ENCODE measurements around the gene SVIP.

Gene SVIP

DNA sequence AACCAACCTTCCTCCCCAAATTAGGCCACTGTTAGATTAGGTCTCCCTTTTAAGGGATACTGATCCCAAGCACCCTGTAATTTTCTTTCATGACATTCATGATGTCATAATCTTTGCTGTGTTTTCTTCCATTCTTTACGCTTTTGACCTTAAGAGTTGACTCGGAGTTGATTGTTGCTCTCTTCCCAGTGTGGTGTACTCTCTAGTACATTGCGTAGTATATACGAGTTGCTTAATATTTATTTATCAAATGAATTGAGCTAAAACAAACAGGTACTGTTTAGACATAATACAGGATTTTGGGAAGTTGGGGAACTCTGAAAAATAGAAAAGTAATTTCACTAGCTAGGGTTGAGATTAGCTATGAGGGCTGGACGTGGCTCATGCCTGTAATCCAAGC lies 49.8 kb downstream of the SVIP start:
- Histone ChIP-seq H3K36me3 (ENCODE audit: low read depth) (no peaks in the 10 kb centered on the region), H3K27me3 (ENCODE audit: insufficient read depth, poor library complexity, severe bottlenecking) (no peaks in the 10 kb centered on the region), H3K27ac (ENCODE audit: poor library complexity, severe bottlenecking) (no peak overlapping the region), H3K4me3 (ENCODE audit: severe bottlenecking) (no peak overlapping the region), H3K9me3 (ENCODE audit: severe bottlenecking) (no peaks in the 10 kb centered on the region), H3K4me1 (ENCODE audit: insufficient read depth, poor library complexity, severe bottlenecking) (no peaks in the 10 kb centered on the region)
- ATAC-seq (ENCODE audit: low read depth): no peak
- no peak for DNase-seq (ENCODE audit: low spot score)
- no peak for TF ChIP-seq CTCF (IDR thresholded peaks at IDR 0.05; ENCODE audit: poor library complexity, severe bottlenecking)

GRCh38 chr11:22778642-22779041 lies 51.0 kb downstream of the SVIP start:
- no peak overlapping the region for H3K27ac ChIP-seq (ENCODE audit: poor library complexity, severe bottlenecking)
- H3K9me3 ChIP-seq (ENCODE audit: severe bottlenecking): no peaks in the 10 kb centered on the region
- peak; percentile 21 for TF ChIP-seq CTCF (IDR thresholded peaks at IDR 0.05; ENCODE audit: poor library complexity, severe bottlenecking)
- no peak overlapping the region for H3K4me3 ChIP-seq (ENCODE audit: severe bottlenecking)
- DNase-seq (ENCODE audit: low spot score): no peak
- H3K27me3 ChIP-seq (ENCODE audit: insufficient read depth, poor library complexity, severe bottlenecking): no peaks in the 10 kb centered on the region
- no peaks in the 10 kb centered on the region for H3K4me1 ChIP-seq (ENCODE audit: insufficient read depth, poor library complexity, severe bottlenecking)
- no peaks in the 10 kb centered on the region for H3K36me3 ChIP-seq (ENCODE audit: low read depth)
- no peak for ATAC-seq (ENCODE audit: low read depth)

DNA sequence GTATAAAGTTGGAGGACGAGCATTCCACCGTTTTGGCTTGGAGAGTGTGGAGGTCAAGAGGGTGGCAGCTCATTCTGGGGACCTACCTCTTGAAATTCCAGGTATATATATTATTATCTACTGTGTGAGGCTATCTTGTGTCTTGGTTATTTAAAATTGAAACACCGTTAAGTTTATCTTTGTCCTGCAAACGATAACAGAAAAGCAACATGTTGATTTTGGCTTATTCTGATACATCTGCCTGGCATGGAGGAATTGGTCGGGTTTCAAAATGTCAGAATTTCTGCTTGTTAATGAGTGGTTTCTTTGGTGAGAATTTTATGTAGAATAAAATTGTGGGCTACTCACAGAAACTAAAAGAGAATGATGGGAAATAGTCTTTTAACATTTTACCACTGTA lies 54.4 kb downstream of the SVIP start:
- Histone ChIP-seq H3K27ac (ENCODE audit: poor library complexity, severe bottlenecking) (no peak overlapping the region), H3K4me1 (ENCODE audit: insufficient read depth, poor library complexity, severe bottlenecking) (no peaks in the 10 kb centered on the region)
- no peak for ATAC-seq (ENCODE audit: low read depth)

DNA sequence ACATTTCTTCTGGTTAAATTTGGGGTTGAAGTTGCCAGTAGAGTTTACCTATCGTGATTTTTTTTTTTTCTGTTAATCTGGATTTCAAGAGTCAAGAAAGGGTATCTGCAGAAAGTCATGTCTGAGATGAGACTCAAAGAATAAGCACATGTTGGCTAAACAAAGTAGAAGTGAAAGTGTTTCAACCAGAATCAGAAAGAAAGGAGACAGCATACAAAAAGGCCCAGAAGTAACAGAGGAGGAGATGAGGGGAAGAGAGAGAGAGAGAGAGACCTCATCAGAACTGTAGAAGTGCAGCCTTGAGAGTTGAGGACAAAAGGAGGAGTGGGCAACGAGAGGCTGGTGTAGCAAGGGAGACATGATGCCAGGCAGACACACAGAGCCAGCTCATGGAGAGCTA lies 54.9 kb downstream of the SVIP start:
- H3K27me3 ChIP-seq (ENCODE audit: insufficient read depth, poor library complexity, severe bottlenecking): no peaks in the 10 kb centered on the region
- TF ChIP-seq CTCF (IDR thresholded peaks at IDR 0.05; ENCODE audit: poor library complexity, severe bottlenecking): no peak
- no peak overlapping the region for H3K27ac ChIP-seq (ENCODE audit: poor library complexity, severe bottlenecking)
- ATAC-seq (ENCODE audit: low read depth): no peak
- H3K9me3 ChIP-seq (ENCODE audit: severe bottlenecking): no peaks in the 10 kb centered on the region
- H3K36me3 ChIP-seq (ENCODE audit: low read depth): no peaks in the 10 kb centered on the region
- no peaks in the 10 kb centered on the region for H3K4me1 ChIP-seq (ENCODE audit: insufficient read depth, poor library complexity, severe bottlenecking)
- no peak for DNase-seq (ENCODE audit: low spot score)
- H3K4me3 ChIP-seq (ENCODE audit: severe bottlenecking): no peak overlapping the region

More for the DNA sequence above, 54.4 kb downstream of the SVIP start:
- H3K27me3 ChIP-seq (ENCODE audit: insufficient read depth, poor library complexity, severe bottlenecking): no peaks in the 10 kb centered on the region
- no peak for TF ChIP-seq CTCF (IDR thresholded peaks at IDR 0.05; ENCODE audit: poor library complexity, severe bottlenecking)
- H3K9me3 ChIP-seq (ENCODE audit: severe bottlenecking): no peaks in the 10 kb centered on the region
- H3K36me3 ChIP-seq (ENCODE audit: low read depth): no peaks in the 10 kb centered on the region
- DNase-seq (ENCODE audit: low spot score): no peak
- no peak overlapping the region for H3K4me3 ChIP-seq (ENCODE audit: severe bottlenecking)

DNA sequence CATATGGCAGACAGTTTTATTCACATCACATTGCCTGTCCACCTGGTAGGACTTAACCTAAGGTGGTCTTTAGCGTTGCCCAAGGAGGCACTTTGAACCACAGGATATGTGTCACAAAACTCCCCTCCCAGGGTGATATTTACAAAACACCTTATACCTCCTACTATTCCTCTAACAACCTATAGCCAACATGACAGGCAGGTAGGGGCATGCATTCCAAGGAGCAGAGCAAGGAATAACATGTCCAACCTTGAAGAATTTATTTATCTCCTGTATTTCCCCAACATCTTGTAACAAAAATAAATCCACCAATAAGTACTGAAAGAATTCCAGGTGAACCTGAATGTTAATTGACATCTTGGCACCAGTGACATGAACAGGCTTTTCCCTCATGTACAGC lies 60.5 kb downstream of the SVIP start:
- Histone ChIP-seq H3K27me3 (ENCODE audit: insufficient read depth, poor library complexity, severe bottlenecking) (no peaks in the 10 kb centered on the region), H3K36me3 (ENCODE audit: low read depth) (no peaks in the 10 kb centered on the region), H3K4me1 (ENCODE audit: insufficient read depth, poor library complexity, severe bottlenecking) (no peaks in the 10 kb centered on the region), H3K9me3 (ENCODE audit: severe bottlenecking) (no peaks in the 10 kb centered on the region), H3K4me3 (ENCODE audit: severe bottlenecking) (no peak overlapping the region), H3K27ac (ENCODE audit: poor library complexity, severe bottlenecking) (no peak overlapping the region)
- DNase-seq (ENCODE audit: low spot score) (no peak), ATAC-seq (ENCODE audit: low read depth) (no peak)
- TF ChIP-seq CTCF (IDR thresholded peaks at IDR 0.05; ENCODE audit: poor library complexity, severe bottlenecking): no peak

Data from RWPE2 (cell line).